Transverse colon (tissue), 4 donors: ENCODE results near the gene ZNF827.

ENCODE experiments used
- CTCF ChIP-seq, 5 experiments: fragments of 200-600 bp in 3 of 5; fragments of 450-650 bp in 2 of 5; sonication (generic) in 3 of 5; IDR thresholded peaks; 1 replicate in 2 of 5; 2 replicates in 3 of 5; pipeline ENCODE4 v1.5.1; 2016 to 2017; ENCODE audit warnings: antibody characterized with exemption in 5 of 5, inconsistent platforms in 3 of 5, mild to moderate bottlenecking in 2 of 5, moderate library complexity in 1 of 5
- POLR2A ChIP-seq: fragments of 450-650 bp; IDR thresholded peaks from one replicate; pipeline ENCODE4 v1.6.1; 2016; ENCODE audit warnings: antibody characterized with exemption, mild to moderate bottlenecking, moderate library complexity
- POLR2AphosphoS5 ChIP-seq, 3 donors: sonication (generic); formaldehyde crosslinking; IDR thresholded peaks; one replicate each; pipeline ENCODE4 v1.6.1; 2016; ENCODE audit warnings: antibody characterized with exemption in 3 of 3

GRCh38 chr4:145868637-145869409 lies 69.8 kb downstream of the ZNF827 start:
- TF ChIP-seq POLR2A (no peak), CTCF (IDR thresholded peaks at IDR 0.05) (no peak), POLR2AphosphoS5 (IDR thresholded peaks at IDR 0.05) (no peak)
